HG03135 (cell line): Measurements from ENCODE around the gene PTPRD.

ENCODE experiments used
- ATAC-seq: cut with Tn5 transposase; IDR thresholded peaks from one replicate; pipeline ENCODE4 v1.9.1; 2021; ENCODE audit warnings: mild to moderate bottlenecking, moderate library complexity; ENCODE audit not compliant: unreplicated experiment

Gene PTPRD

GRCh38 chr9:10208691-10209069 lies 404.1 kb downstream of the PTPRD start:
- ATAC-seq = no peak

GRCh38 chr9:10204276-10204675 lies 408.5 kb downstream of the PTPRD start:
- ATAC-seq = no peak

GRCh38 chr9:10173561-10173960 lies 439.2 kb downstream of the PTPRD start:
- no peak for ATAC-seq

- no peak for ATAC-seq
Measured at GRCh38 chr9:10172476-10172875, 440.3 kb downstream of the PTPRD start.

GRCh38 chr9:10168241-10168640 lies 444.6 kb downstream of the PTPRD start:
- ATAC-seq = no peak

- ATAC-seq = no peak
Measured at GRCh38 chr9:10148796-10149195, 464.0 kb downstream of the PTPRD start.

- ATAC-seq = no peak
Measured at GRCh38 chr9:10146517-10147331, 466.1 kb downstream of the PTPRD start.

GRCh38 chr9:10144355-10144754 lies 468.4 kb downstream of the PTPRD start:
- ATAC-seq = no peak

- no peak for ATAC-seq
Measured at GRCh38 chr9:10135553-10135952, 477.2 kb downstream of the PTPRD start.

GRCh38 chr9:10134266-10134665 lies 478.5 kb downstream of the PTPRD start:
- no peak for ATAC-seq

GRCh38 chr9:10130061-10130675 lies 482.6 kb downstream of the PTPRD start:
- no peak for ATAC-seq

- no peak for ATAC-seq
Measured at GRCh38 chr9:10127867-10128266, 484.9 kb downstream of the PTPRD start.

GRCh38 chr9:10112798-10113197 lies 500.0 kb downstream of the PTPRD start:
- ATAC-seq = no peak

GRCh38 chr9:10112070-10112469 lies 500.7 kb downstream of the PTPRD start:
- no peak for ATAC-seq

GRCh38 chr9:10108815-10109214 lies 504.0 kb downstream of the PTPRD start:
- no peak for ATAC-seq

GRCh38 chr9:10104774-10105173 lies 508.0 kb downstream of the PTPRD start:
- no peak for ATAC-seq

GRCh38 chr9:10095208-10095607 lies 517.6 kb downstream of the PTPRD start:
- ATAC-seq = no peak

- no peak for ATAC-seq
Measured at GRCh38 chr9:10094563-10094962, 518.2 kb downstream of the PTPRD start.

- no peak for ATAC-seq
Measured at GRCh38 chr9:10080012-10080411, 532.8 kb downstream of the PTPRD start.

- no peak for ATAC-seq
Measured at GRCh38 chr9:10079284-10079964, 533.4 kb downstream of the PTPRD start.

- ATAC-seq = peak; percentile 64
Measured at GRCh38 chr9:10071579-10071978, 541.2 kb downstream of the PTPRD start.
